ENCODE data around the gene KL.

KL gene

GRCh38 chr13:33115274-33115673 is 99.1 kb downstream of the KL start:
- DNase-seq = no peak
